Neural progenitor cell (in vitro differentiated cells): ENCODE measurements around the gene PLCXD3.

Experiments used
- CTCF ChIP-seq: fragments of 200-600 bp; sonication (generic); IDR thresholded peaks from 2 replicates; pipeline ENCODE4 v1.5.1; 2017; ENCODE audit warnings: antibody characterized with exemption, mild to moderate bottlenecking
- EZH2phosphoT487 ChIP-seq: fragments of 200-600 bp; sonication (generic); IDR thresholded peaks from 2 replicates; pipeline ENCODE4 v1.6.1; 2017; ENCODE audit warnings: antibody characterized with exemption

GRCh38 chr5:41547991-41548390 is 37.6 kb upstream of the PLCXD3 start:
- no peak for TF ChIP-seq CTCF
- TF ChIP-seq EZH2phosphoT487 = no peak
